ENCODE results near the gene RENBP.

The RENBP gene

GRCh38 chrX:153931748-153932147 is 12.7 kb downstream of the RENBP start:
- DNase-seq: no peak

DNA sequence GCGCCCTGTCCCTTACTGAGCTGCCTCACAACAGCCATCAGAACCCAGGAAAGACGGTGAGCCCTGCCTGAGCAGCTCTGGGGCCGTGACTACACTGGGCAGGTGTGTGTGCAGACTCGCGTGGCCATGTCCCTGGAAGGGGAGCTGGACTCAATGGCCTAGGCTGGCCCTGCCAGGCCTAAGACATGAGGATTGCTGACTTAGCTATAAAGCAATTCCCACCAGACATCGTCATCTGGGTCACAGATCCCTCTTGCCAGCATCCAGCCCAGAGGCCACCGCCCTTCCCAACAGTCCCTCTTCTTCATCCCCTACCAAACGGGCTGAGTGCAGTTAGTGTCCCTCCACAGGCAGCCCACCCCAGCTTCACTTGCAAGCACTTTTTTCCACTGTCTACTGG is 13.3 kb downstream of the RENBP start:
- DNase-seq: no peak

DNA sequence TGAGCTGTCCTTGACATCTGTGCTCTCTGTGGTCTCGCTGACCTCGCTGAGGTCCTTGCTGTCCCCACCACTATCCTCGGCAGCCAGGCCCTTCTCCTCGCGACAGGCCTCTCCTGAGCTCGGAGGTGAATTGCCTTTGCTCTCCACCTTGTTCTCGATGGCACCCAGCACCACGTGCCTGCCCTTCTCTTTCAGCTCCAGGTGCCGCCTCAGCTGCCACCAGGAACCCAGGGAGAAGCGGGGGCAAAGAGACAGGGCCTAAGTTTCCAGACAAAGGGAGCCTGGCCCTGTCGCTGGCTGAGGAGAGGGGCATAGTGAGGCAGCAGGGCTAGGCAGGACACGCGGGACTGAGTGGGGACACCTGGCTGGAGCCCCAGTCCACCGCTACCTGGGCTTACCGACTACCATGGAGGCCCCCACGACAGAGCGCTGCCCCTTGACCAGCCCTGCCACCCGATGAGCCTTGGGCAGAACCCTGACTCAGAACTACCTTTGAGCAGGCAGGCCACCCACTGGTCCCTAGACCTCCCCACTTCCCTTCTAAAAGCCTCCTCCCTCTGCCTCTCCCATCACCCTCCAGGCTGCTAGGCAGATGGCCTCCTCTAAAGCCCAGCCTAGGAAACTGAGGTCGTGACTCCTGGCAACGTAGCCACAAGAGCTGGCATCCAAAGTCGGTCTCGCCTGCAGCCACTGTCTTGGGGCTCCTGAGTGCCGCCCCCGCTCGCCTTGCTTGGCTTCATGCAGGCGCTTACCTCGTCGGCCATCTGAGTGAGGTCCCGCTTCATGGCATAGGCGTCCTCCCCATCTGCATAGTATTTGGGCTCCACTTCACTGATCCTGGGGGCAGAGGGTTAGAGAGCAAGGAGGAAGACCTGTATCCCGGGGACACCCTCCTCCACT is 14.2 kb downstream of the RENBP start:
- DNase-seq: no peak

- DNase-seq: no peak
Observed at GRCh38 chrX:153929576-153929975, 14.9 kb downstream of the RENBP start.

DNA sequence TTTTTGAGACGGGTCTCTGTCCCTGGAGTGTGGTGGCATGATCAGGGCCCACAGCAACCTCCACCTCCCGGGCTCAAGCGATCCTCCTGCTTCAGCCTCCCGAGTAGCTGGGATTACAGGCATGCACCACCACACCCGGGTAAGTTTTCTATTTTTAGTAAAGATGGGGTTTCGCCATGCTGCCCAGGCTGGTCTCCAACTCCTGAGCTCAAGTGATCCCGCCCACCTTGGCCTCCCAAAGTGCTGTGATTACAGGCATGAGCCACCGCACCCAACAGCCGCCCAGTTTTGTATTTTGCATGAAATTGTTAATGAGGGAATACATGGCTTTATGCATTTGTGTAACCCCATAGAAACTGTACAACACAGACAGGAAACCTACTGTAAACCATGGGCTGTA is 15.6 kb downstream of the RENBP start:
- DNase-seq: no peak

- peak; percentile 95 for DNase-seq
Observed at GRCh38 chrX:153927922-153928760, 16.3 kb downstream of the RENBP start.

DNA sequence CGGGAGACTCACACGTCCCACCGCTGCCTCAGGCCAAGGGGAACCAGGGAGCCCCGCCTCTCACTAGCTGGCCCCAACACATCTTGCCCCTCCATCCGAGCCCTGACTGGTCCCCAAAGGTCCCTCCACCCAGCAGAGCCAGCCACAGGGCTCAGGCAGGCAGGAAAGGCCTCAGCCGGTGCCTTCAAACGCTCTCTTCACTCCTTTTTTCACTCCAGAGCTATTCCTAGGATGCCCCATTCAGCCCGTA is 16.8 kb downstream of the RENBP start:
- no peak for DNase-seq

- peak; percentile 51 for DNase-seq
Observed at GRCh38 chrX:153926858-153927671, 17.4 kb downstream of the RENBP start.

GRCh38 chrX:153926552-153926857 is 17.9 kb downstream of the RENBP start:
- DNase-seq: no peak

DNA sequence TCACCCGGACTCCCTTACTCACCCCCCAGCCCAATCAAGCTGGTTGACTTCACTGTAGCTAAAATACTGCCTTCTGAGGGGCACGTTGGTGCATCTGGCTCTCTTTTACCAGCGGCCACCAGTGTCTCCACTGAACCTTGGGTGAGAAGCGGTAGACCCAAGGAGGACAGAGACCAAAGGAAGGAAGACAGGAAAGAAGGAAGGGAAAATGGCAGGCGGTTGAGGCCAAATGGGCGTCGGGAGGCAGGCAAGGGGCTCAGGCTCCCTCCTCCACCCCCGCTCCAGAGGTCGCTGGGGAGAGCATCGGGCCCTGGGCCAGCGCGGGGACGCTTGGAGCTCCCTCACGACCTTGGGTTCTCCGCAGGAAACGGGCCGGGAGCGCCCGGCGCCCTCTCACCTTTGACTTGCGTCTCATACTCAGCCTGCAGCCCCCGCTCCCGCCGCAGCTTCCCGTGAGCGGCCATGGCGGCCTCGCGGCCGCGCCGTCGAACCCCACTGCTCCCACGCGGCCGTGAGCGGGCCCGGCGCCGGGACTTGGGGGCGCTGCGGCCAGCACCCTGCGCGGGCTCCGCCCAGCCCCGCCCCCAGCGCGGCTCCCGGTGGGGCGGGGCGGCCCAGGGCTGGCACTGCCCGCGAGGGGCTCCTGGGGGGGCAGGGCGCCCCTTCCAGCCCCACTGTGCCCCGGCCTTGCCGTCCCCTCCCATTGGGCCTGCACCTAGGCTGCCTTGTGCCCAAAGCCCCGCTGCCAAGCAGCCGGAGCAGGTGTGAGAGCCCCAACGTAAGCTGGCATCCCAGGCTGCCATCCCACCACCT is 18.5 kb downstream of the RENBP start, which contains the start of gene ARHGAP4:
Gene ARHGAP4 (minus strand): TSS at position 526 of the 813 bp plus-strand sequence. CDS start 62 bp downstream, at position 464.
- peak; percentile 49 for DNase-seq

GRCh38 chrX:153925387-153925738 is 19.1 kb downstream of the RENBP start:
- no peak for DNase-seq

DNA sequence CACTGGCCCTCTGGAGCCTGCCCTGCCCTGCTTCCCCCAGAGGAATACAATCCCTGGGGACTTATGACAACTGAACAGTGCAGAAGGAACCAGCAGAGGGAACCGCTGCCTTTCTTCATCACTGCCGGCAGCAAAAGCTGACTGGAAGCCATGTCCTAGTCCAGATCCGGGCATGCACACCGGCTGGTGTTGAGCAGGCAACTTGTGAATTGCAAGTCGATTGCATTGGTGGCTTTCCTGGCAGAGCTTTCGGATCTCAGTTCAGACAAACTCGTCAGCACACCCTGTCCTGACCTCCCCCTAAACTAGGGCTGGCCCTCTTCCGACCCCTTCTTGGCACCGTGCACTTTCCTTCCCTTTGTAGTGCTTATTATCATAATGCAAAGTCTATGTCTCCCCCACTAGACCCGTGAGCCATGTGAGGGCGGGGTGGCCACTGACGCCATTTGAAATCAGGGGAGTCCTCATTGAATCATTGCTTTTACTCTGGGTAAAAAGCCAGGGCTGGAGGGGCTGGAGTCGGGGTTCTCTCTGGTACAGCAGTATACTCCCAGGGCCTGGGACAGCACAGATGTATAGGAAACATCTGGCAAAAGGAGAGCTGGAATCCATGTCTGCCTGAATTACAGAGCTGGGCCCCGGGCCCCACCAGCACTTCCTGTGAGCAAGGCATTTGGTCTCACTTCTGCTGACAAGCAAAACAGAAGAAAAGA is 20.1 kb downstream of the RENBP start:
- DNase-seq: no peak

GRCh38 chrX:153922932-153923857 is 21.2 kb downstream of the RENBP start:
- no peak for DNase-seq

DNA sequence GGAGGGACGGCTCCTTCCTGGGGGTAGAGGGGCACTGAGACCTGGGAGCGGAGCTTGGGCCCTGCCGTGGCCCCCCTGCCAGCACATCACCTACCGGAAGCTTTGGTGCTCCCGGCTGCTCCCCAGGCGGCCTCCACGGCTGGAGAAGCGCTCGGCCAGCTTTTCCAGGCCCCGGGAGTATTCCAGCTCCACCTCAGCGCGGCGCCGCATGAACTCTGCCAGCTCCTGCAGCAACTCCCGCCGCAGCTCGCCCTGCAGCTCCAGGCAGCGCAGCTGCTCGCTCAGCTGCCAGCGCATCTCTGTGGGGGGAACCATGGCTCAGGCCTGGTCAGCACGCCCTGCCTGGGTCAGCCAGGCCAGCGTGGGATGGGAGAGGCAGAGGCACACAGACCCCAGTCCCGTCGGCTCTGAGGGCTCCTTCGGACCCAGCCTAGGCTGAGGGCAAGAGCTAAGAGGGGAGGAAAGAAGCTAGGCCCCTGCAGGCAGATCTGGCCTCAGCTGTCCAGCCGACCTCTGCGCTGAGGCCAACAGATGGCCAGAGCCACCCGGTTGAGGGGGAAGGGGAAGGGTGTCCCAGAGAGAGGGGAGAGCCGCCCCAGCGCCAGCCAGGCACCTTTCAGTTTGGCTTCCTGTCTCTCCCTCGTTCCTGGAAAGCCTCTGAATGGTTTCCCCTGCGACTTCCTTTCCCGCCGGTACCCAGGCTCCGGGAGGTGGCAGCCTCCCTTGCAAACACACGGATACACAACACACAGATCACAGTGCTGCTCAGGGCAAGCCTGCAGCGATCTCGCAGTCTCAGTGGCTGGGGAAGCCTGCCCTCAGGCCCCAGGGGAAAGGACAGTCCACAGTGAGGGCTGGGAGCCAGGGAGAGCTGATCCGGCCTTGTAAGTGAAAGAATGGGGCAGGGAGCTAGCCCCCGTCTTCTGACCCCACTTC is 22.7 kb downstream of the RENBP start:
- DNase-seq: no peak

DNA sequence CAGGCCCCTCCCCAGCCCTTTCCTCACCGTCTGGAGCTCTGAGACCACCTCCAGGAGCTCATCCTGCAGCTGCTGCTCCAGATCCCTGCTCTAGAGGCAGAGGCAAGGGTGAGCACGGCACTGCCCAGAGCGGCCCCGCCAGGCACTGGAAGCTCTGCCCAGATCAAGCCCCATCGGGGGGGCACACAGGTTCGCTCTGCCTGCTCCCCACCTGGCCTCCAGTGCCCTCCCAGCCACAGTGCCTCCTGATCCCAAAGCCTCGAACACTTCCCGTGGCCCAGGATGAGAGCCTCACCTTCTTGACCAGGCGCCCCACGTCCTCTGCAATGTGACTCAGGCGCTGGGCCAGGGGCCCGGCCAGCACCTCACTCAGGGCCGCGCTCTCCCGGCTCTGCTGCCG is 23.4 kb downstream of the RENBP start:
- DNase-seq: no peak

DNA sequence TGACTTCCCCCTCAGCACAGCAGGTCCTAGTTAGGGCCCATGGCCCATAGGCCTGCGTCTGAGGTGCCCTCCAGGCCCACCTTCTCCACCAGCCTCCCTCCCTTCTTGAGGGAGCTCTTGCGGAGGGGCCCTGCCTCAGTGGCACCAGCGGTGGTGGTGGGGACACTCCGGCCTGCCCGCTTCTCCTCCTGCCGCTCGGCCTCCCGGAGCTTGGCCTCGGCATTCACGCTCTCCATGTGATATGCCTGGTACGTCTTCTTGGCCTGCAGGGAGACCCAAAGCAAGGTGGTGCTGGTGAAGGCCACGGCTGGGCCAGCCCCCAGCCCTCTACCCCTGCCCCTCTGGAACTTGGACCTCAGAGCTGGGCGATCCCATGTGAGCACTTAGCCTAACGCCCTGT is 23.9 kb downstream of the RENBP start:
- no peak for DNase-seq

- no peak for DNase-seq
Observed at GRCh38 chrX:153919281-153919680, 25.2 kb downstream of the RENBP start.

DNA sequence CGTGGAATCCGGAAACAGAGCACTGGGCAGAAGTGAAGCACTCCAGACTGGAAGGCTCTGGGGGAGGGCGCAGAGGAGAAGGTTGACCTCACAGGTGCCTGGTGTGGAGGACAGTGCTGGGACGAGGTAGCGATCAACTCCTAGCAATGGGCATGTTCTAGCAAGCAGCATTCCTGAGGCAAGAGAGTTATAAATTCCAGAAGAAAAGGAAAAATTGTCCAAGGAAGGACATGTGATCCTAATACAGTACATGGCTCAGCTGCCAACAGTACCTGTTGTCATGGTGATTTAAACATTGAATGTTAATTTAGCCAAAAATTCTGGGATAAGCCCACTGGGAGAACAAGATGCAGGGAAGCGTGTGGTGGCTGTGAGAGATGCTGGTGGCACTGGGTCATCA is 26.6 kb downstream of the RENBP start:
- DNase-seq: no peak

GRCh38 chrX:153913701-153914100 is 30.7 kb downstream of the RENBP start:
- DNase-seq: no peak

DNA sequence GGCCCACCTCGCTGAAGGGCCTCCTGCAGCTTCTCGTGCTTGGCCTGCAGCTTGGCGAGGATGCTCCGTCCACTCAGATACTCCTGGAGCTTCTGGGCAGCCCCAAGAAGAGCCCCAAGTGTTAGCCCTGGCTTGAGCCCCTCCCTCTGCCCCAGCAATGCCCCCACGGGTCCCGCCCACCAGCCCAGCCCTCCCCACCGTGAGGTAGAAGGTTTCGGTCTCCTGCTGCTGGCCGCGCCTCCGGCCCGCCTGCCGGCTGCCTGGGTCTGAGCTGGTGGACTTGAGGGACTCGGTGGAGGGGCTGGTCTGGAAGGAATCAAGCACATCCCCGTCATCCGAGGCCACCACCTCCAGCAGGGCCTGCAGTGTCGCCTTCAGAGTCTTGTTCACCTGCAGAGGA is 31.2 kb downstream of the RENBP start:
- no peak for DNase-seq
